Stimulated activated CD8-positive, alpha-beta memory T cell treated with anti-CD3 and anti-CD28 coated beads, Interleukin-7, amount 100 ng/mL, for 24 hours (primary cell): ENCODE measurements around the gene GPR78.
"Not testable (repeated sequence)": the region's sequence is repeated elsewhere in the genome, so short reads cannot be mapped to it uniquely, and the experiment has no call there.

Experiments used
- DNase-seq: peaks from one replicate; pipeline ENCODE4 v3.0.0-alpha.2; 2020; ENCODE audit warnings: low read depth

The GPR78 gene

GRCh38 chr4:8616831-8617230 lies 36.6 kb downstream of the GPR78 start:
- no peak for DNase-seq

- no peak for DNase-seq
Measured at GRCh38 chr4:8617486-8618040, 37.4 kb downstream of the GPR78 start.

- DNase-seq: no peak
Measured at GRCh38 chr4:8618421-8618820, 38.2 kb downstream of the GPR78 start.

GRCh38 chr4:8618961-8619720 lies 38.9 kb downstream of the GPR78 start:
- DNase-seq: no peak

GRCh38 chr4:8621135-8621534 lies 40.9 kb downstream of the GPR78 start:
- DNase-seq: not testable (repeated sequence)

GRCh38 chr4:8624601-8625272 lies 44.5 kb downstream of the GPR78 start:
- not testable (repeated sequence) for DNase-seq

- not testable (repeated sequence) for DNase-seq
Measured at GRCh38 chr4:8630240-8630905, 50.2 kb downstream of the GPR78 start.

- DNase-seq: not testable (repeated sequence)
Measured at GRCh38 chr4:8631896-8632295, 51.7 kb downstream of the GPR78 start.

- DNase-seq: not testable (repeated sequence)
Measured at GRCh38 chr4:8634773-8635172, 54.6 kb downstream of the GPR78 start.

- DNase-seq: not testable (repeated sequence)
Measured at GRCh38 chr4:8635897-8636554, 55.8 kb downstream of the GPR78 start.
